Measurements from ENCODE around the gene RIPK3. TPM values are rescaled to one million over a fixed set of nuclear protein-coding genes. Genes with fewer than 3 reads are reported as not detected.
A peak's percentile ranks its signal among the peaks of the same experiment; 100 is the strongest.

RIPK3 gene
- total and polyA plus RNA-seq, 2 of the 8 experiments (the other 6 are each of a cell fraction or from before 2014, with no cell fraction given) = 0.24 to 0.39 TPM

- H2BK12ac ChIP-seq (ENCODE audit: low read depth, low read length) = 0 out of 2 replicates have a peak overlapping the region, but pooled peaks have one; percentile 68
- H3K36me3 ChIP-seq (ENCODE audit: control insufficient read depth in 2 of 4, insufficient read depth in 4 of 4, low read length in 3 of 4) = no peaks in the 10 kb centered on the region
- FAIRE-seq (no peak), DNase-seq (ENCODE audit: low read depth in 1 of 2, low spot score in 2 of 2) (peak in 1 of 2 experiments; percentile 94)
- no peak overlapping the region for H2AK5ac ChIP-seq (ENCODE audit: low read depth, low read length)
- peak overlapping the region; percentile 93 for H3K18ac ChIP-seq (ENCODE audit: extremely low read depth, low read length)
- peak overlapping the region in 2 of 4 experiments; percentile 39 to 48; a peak in 3 of 7 replicates for H3K9ac ChIP-seq (replicated peaks in 1 of 4; ENCODE audit: extremely low read depth in 1 of 4, low read depth in 3 of 4, low read length in 3 of 4)
- H3K4me2 ChIP-seq (ENCODE audit: insufficient read depth in 1 of 2, low read depth in 2 of 2, low read length in 2 of 2) = peak overlapping the region; percentile 74 to 76
- WGBS, 2 experiments (ENCODE audit: extremely low coverage in 1 of 2, insufficient coverage in 1 of 2, insufficient read length in 1 of 2, insufficient replicate concordance in 2 of 2, low coverage in 1 of 2, low lambda C conversion rate in 2 of 2, missing lambda C conversion rate in 1 of 2) = 1% methylated on average over 25 of the region's 40 CpGs; no CpG with 5 or more reads in 1 of the 2 experiments
- no peaks in the 10 kb centered on the region for H3K9me3 ChIP-seq (ENCODE audit: insufficient read depth in 2 of 2, low read depth in 1 of 2, low read length in 1 of 2)
- peaks cover 16% of the 10 kb centered on the region for H3K23me2 ChIP-seq (ENCODE audit: low read depth, low read length)
- H2BK20ac ChIP-seq (ENCODE audit: low read length) = peak overlapping the region; percentile 80; the same call in 1 of the 2 replicates
- H2AFZ ChIP-seq (ENCODE audit: low read length) = peak overlapping the region; percentile 97
- no peaks in the 10 kb centered on the region for H3K79me2 ChIP-seq (ENCODE audit: control insufficient read depth in 1 of 2, insufficient read depth in 2 of 2, low read length in 2 of 2)
- no peak overlapping the region for H3K4ac ChIP-seq (replicated peaks; ENCODE audit: insufficient read length, low read depth, low read length)
- CTCF ChIA-PET (ENCODE audit: partially characterized antibody) = interaction anchor here (0.9 to 2.3 kb wide), 25 partner anchors 8 to 69 kb away, joined by 3 to 94 read pairs (median 11); partner anchors contain the start of genes ADCY4, CBLN3, KHNYN and RIPK3
- no peaks in the 10 kb centered on the region for H4K20me1 ChIP-seq (replicated peaks in 1 of 2; ENCODE audit: control insufficient read depth in 1 of 2, insufficient read depth in 2 of 2, low read length in 2 of 2)
- peaks cover 0 to 10% (median 6%) of the 10 kb centered on the region in 4 experiments; a peak in 5 of 7 replicates for H3K4me1 ChIP-seq (replicated peaks in 1 of 4; ENCODE audit: control insufficient read depth in 3 of 4, insufficient read depth in 4 of 4, low read length in 3 of 4)
- peak overlapping the region; percentile 73 for H2BK120ac ChIP-seq (replicated peaks; ENCODE audit: low read depth, low read length)
- POLR2A ChIA-PET (ENCODE audit: partially characterized antibody) = interaction anchor here (0.5 to 2.3 kb wide), 12 partner anchors 22 to 94 kb away, joined by 3 to 14 read pairs (median 4); partner anchors contain the start of genes ADCY4, CBLN3, KHNYN and NYNRIN
- no peaks in the 10 kb centered on the region; the same call in 1 of the 2 replicates for H3K79me1 ChIP-seq (ENCODE audit: low read depth, low read length)
- H2BK15ac ChIP-seq (ENCODE audit: low read length) = no peak overlapping the region
- peak overlapping the region; percentile 48 to 100 (median 75) for H3K4me3 ChIP-seq (ENCODE audit: extremely low read depth in 1 of 4, insufficient read depth in 2 of 4, low read depth in 3 of 4, low read length in 4 of 4)
- no peak overlapping the region for H3K23ac ChIP-seq (ENCODE audit: insufficient read length)
- H3K14ac ChIP-seq (ENCODE audit: insufficient read length) = no peak overlapping the region
- peak overlapping the region; percentile 28; the same call in 1 of the 2 replicates for H3K27ac ChIP-seq (ENCODE audit: low read depth, low read length)
- peak overlapping the region; percentile 89 for H4K5ac ChIP-seq (ENCODE audit: insufficient read length, low read depth, low read length)
- H4K91ac ChIP-seq (replicated peaks; ENCODE audit: insufficient read length, low read length) = peak overlapping the region; percentile 88
- H2BK5ac ChIP-seq (ENCODE audit: low read depth, low read length) = peak overlapping the region; percentile 93; the same call in 1 of the 2 replicates
- peak overlapping the region; percentile 74 for H3K56ac ChIP-seq (replicated peaks; ENCODE audit: insufficient read length, low read depth, low read length)
- peaks cover 0 to 3% (median 2%) of the 10 kb centered on the region in 4 experiments; a peak in 2 of 7 replicates for H3K27me3 ChIP-seq (replicated peaks in 1 of 4; ENCODE audit: control insufficient read depth in 3 of 4, extremely low read depth in 1 of 4, insufficient read depth in 3 of 4, low read length in 3 of 4)
- H4K8ac ChIP-seq (ENCODE audit: extremely low read depth, insufficient read depth, low read length) = 0 out of 2 replicates have a peak overlapping the region, but pooled peaks have one; percentile 39
- TF ChIP-seq JUND (IDR thresholded peaks at IDR 0.05; ENCODE audit: low read length) = no peak
- TF ChIP-seq SP4 (IDR thresholded peaks at IDR 0.05; ENCODE audit: low read length) = no peak; the same call in 1 of the 2 replicates
- TF ChIP-seq RBBP5 (IDR thresholded peaks at IDR 0.05; ENCODE audit: borderline replicate concordance, low read depth, low read length) = 0 out of 2 replicates have a peak, but pooled peaks have one; percentile 8
- TF ChIP-seq NANOG (IDR thresholded peaks at IDR 0.05; ENCODE audit: insufficient read depth, low read depth, low read length, poor library complexity, severe bottlenecking) = no peak
- no peak for TF ChIP-seq ATF2 (IDR thresholded peaks at IDR 0.05; ENCODE audit: low read length)
- 0 out of 2 replicates have a peak, but pooled peaks have one; percentile 39 for TF ChIP-seq TCF12 (IDR thresholded peaks at IDR 0.05; ENCODE audit: low read depth, low read length)
- TF ChIP-seq YY1 (IDR thresholded peaks at IDR 0.05; ENCODE audit: low read depth, low read length) = no peak
- peak; percentile 72 to 79; a peak in 3 of 4 replicates for TF ChIP-seq SIN3A (conservative IDR thresholded peaks at IDR 0.05 in 1 of 2, IDR thresholded peaks at IDR 0.05 in 1 of 2; ENCODE audit: low read depth in 1 of 2, low read length in 2 of 2)
Measured at GRCh38 chr14:24366721-24367513, 27.1 kb upstream of the RIPK3 start.
